ENCODE measurements around the gene DNAH7.

GRCh38 chr2:195929531-195929930, 139.1 kb downstream of the DNAH7 start:
- TF ChIP-seq GATA2 (IDR thresholded peaks at IDR 0.05; ENCODE audit: low read depth, low read length) (no peak), GATA3 (IDR thresholded peaks at IDR 0.05; ENCODE audit: low read depth, low read length) (no peak)
